Epithelial cell of proximal tubule (primary cell): ENCODE data around the gene TAF4B. TPM values are rescaled to one million over a fixed set of nuclear protein-coding genes. Genes with fewer than 3 reads are reported as not detected.
"Not testable (repeated sequence)": the region's sequence is repeated elsewhere in the genome, so short reads cannot be mapped to it uniquely, and the experiment has no call there.

Source experiments
- DNase-seq: peaks from one replicate; pipeline ENCODE4 v3.0.0-alpha.2; 2011; ENCODE audit warnings: low read depth
- H3K4me3 ChIP-seq: 2 replicates; pipeline ENCODE4 v1.5.1; 2011; ENCODE audit warnings: low read depth, mild to moderate bottlenecking, low read length
- total RNA-seq: library from RNA; depleted of rRNA; stranded (reverse); fragments of >200 nt; gene quantifications from 2 replicates; pipeline ENCODE4 v1.2.3, GENCODE V29; 2015
- TF ChIP-seq, protein P1 (sequence below): conservative IDR thresholded peaks from 2 replicates; pipeline ENCODE4 v1.5.1; 2012; ENCODE audit warnings: low read depth, mild to moderate bottlenecking, low read length

Gene TAF4B
- total RNA-seq, 1 donor from 2014 or later: 5.7 TPM

- DNase-seq: no peak
- TF ChIP-seq, protein P1, sequence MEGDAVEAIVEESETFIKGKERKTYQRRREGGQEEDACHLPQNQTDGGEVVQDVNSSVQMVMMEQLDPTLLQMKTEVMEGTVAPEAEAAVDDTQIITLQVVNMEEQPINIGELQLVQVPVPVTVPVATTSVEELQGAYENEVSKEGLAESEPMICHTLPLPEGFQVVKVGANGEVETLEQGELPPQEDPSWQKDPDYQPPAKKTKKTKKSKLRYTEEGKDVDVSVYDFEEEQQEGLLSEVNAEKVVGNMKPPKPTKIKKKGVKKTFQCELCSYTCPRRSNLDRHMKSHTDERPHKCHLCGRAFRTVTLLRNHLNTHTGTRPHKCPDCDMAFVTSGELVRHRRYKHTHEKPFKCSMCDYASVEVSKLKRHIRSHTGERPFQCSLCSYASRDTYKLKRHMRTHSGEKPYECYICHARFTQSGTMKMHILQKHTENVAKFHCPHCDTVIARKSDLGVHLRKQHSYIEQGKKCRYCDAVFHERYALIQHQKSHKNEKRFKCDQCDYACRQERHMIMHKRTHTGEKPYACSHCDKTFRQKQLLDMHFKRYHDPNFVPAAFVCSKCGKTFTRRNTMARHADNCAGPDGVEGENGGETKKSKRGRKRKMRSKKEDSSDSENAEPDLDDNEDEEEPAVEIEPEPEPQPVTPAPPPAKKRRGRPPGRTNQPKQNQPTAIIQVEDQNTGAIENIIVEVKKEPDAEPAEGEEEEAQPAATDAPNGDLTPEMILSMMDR: no peak
- no peak overlapping the region for H3K4me3 ChIP-seq
These were observed 209.3 kb downstream of the TAF4B start for GRCh38 chr18:26435415-26436095.

GRCh38 chr18:26436176-26437051, 210.2 kb downstream of the TAF4B start:
- TF ChIP-seq, protein P1: no peak
- no peak overlapping the region for H3K4me3 ChIP-seq
- peak; percentile 71 for DNase-seq

DNA sequence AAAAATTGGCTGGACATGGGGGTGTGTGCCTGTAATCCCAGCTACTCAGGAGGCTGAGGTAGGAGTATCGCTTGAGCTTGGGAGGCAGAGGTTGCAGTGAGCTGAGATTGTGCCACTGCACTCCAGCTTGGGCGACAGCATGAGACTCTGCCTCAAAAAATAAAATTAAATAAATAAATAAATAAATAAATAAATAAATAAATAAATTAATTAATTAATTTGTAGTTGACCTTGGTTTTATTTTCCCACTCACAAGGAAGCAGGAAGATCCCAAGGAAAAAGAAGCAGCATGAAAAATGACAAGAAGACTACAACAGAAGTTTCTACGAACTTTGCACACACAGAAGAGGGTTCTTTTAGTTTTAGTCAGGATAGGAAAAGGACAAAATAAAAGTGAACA, 211.4 kb downstream of the TAF4B start:
- H3K4me3 ChIP-seq: not testable (repeated sequence)

GRCh38 chr18:26438980-26439379, 212.7 kb downstream of the TAF4B start:
- H3K4me3 ChIP-seq: no peak overlapping the region
- TF ChIP-seq, protein P1: no peak
- DNase-seq: no peak

More for the DNA sequence above, 211.4 kb downstream of the TAF4B start:
- not testable (repeated sequence) for DNase-seq

DNA sequence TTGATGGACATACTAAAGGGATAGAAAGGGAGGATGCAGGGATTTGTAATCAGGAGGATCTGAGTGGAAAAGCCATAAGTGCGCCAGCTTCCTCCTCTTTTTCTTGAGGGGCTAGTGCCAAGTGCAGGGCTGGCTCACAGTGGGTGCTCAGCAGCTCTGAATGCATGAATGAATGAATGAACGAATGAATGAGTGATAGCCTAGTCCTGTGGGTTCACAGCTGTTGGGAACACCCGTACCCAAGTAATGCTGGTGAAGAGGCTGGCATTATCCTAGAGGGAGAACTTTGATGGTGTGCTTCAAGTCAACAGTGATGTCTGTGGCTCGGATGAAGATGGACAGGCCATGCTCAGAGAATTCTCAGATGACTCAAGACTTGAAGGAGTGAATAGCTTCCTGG, 213.3 kb downstream of the TAF4B start:
- TF ChIP-seq, protein P1: no peak
- DNase-seq: no peak
- no peak overlapping the region for H3K4me3 ChIP-seq

GRCh38 chr18:26440644-26441043, 214.4 kb downstream of the TAF4B start:
- TF ChIP-seq, protein P1: no peak
- no peak overlapping the region for H3K4me3 ChIP-seq
- DNase-seq: no peak

Other genes with a start within 250 kb of the TAF4B start
- gene SS18, start 135.8 kb upstream of the TAF4B start, total RNA-seq: 96.2 and 234 TPM in 2 replicates
- not detected in 2 replicates for gene PSMA8, start 92.6 kb upstream of the TAF4B start, total RNA-seq